OCI-LY3 (cell line): ENCODE measurements around the gene MED27.

ENCODE experiments used
- H2AFZ ChIP-seq: fragments of 200-600, 300-600 bp; shearing (Covaris generic); 2 replicates; pipeline ENCODE4 v1.6.0; 2014; ENCODE audit warnings: antibody characterized with exemption, low read depth, low read length
- H3K27ac ChIP-seq: fragments of 200-600, 300-600 bp; sonication (generic); 2 replicates; pipeline ENCODE4 v1.5.1; 2014; ENCODE audit warnings: mild to moderate bottlenecking, low read length, moderate library complexity, mixed read lengths
- H3K27me3 ChIP-seq: fragments of 200-600, 300-600 bp; sonication (generic); 2 replicates; pipeline ENCODE4 v1.6.1; 2014; ENCODE audit warnings: low read depth, low read length, mixed read lengths
- H3K36me3 ChIP-seq: fragments of 200-600, 300-600 bp; sonication (generic); replicated peaks from 2 replicates; pipeline ENCODE3; 2014; ENCODE audit warnings: low read depth, low read length, mixed read lengths
- H3K4me1 ChIP-seq: fragments of 300-600, 200-600 bp; sonication (generic); 2 replicates; pipeline ENCODE4 v1.6.1; 2014; ENCODE audit warnings: low read length, mixed read lengths
- H3K4me2 ChIP-seq: fragments of 200-600, 300-600 bp; sonication (generic); 2 replicates; pipeline ENCODE4 v1.6.1; 2014; ENCODE audit warnings: low read length, mixed read lengths
- H3K4me3 ChIP-seq: fragments of 300-600, 200-600 bp; sonication (generic); 2 replicates; pipeline ENCODE4 v1.5.1; 2014; ENCODE audit warnings: antibody characterized with exemption, mild to moderate bottlenecking, low read length, moderate library complexity
- H3K79me2 ChIP-seq: fragments of 300-600, 200-600 bp; shearing (Covaris generic); 2 replicates; pipeline ENCODE4 v1.6.1; 2014; ENCODE audit warnings: mild to moderate bottlenecking, low read length, mixed read lengths
- H3K9ac ChIP-seq: fragments of 300-600, 200-600 bp; shearing (Covaris generic); 2 replicates; pipeline ENCODE4 v1.6.0; 2014; ENCODE audit warnings: mild to moderate bottlenecking, low read length, moderate library complexity
- H3K9me3 ChIP-seq: fragments of 200-600, 300-600 bp; shearing (Covaris generic); 2 replicates; pipeline ENCODE4 v1.6.1; 2014; ENCODE audit warnings: low read length, mixed read lengths; ENCODE audit not compliant: insufficient read depth
- H4K20me1 ChIP-seq: fragments of 200-600, 300-600 bp; sonication (generic); 2 replicates; pipeline ENCODE4 v1.6.1; 2016; ENCODE audit warnings: low read length, mixed read lengths; ENCODE audit not compliant: insufficient read depth
- EZH2phosphoT487 ChIP-seq: fragments of 200-600 bp; shearing (Covaris generic); IDR thresholded peaks from 2 replicates; pipeline ENCODE4 v1.6.1; 2018; ENCODE audit warnings: antibody characterized with exemption, mixed run types, low read depth
- TF ChIP-seq, protein P1 (sequence below): fragments of 200-600, 300-600 bp; sonication (generic); IDR thresholded peaks from 2 replicates; pipeline ENCODE4 v1.5.1; 2014; ENCODE audit warnings: antibody characterized with exemption, low read length, low read depth

Gene MED27

DNA sequence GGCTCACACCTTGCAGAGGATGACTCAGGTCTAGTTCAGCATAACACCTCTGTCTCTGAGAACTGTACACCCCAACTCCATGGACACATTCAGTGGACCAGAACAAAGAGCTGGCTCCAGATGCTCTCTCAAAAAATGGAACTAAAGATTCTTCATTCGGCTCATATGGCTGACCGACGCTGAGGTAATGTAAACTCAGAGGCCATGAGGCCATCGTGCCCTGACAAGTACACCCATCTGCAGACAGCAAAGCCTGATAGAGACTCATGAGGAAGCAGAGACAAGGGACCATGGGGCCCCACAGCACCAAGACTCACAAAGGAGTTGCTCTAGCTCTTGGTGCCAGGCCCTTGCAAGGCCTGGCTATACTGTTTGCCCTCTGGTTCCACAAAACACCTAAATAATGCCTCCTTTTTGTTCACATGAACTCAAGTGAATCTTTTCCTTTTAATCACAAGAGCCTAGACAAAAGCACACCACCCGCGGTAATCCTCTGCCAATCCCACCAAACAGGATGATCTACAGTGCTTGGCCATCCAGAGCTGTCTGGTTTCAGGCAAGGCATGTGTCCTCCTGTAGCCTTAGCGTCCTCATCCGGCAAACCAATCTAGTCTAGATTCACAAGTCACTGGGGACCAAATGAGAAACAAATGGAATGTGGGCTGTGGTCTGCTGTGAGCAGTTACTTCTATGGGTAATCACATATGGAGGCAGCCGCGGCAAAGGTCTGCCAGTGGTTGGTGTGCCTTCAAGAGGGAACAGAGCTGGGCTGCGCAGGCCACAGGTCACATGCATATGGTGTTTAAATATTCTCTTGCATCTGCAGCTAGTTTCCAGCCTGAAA, 22.7 kb downstream of the MED27 start:
- H3K27ac ChIP-seq = no peak overlapping the region
- no peak overlapping the region for H3K4me3 ChIP-seq
- H3K9me3 ChIP-seq = peaks cover 10% of the 10 kb centered on the region; the same call in 1 of the 2 replicates
- no peak overlapping the region for H2AFZ ChIP-seq
- peaks cover 30% of the 10 kb centered on the region for H3K36me3 ChIP-seq
- 0 out of 2 replicates have a peak, but pooled peaks cover 3% of the 10 kb centered on the region for H3K4me1 ChIP-seq
- no peaks in the 10 kb centered on the region for H3K27me3 ChIP-seq
- H3K9ac ChIP-seq = no peak overlapping the region
- H4K20me1 ChIP-seq = peaks cover 30% of the 10 kb centered on the region
- peaks cover 49% of the 10 kb centered on the region for H3K79me2 ChIP-seq
- no peak for TF ChIP-seq EZH2phosphoT487
- TF ChIP-seq, protein P1, sequence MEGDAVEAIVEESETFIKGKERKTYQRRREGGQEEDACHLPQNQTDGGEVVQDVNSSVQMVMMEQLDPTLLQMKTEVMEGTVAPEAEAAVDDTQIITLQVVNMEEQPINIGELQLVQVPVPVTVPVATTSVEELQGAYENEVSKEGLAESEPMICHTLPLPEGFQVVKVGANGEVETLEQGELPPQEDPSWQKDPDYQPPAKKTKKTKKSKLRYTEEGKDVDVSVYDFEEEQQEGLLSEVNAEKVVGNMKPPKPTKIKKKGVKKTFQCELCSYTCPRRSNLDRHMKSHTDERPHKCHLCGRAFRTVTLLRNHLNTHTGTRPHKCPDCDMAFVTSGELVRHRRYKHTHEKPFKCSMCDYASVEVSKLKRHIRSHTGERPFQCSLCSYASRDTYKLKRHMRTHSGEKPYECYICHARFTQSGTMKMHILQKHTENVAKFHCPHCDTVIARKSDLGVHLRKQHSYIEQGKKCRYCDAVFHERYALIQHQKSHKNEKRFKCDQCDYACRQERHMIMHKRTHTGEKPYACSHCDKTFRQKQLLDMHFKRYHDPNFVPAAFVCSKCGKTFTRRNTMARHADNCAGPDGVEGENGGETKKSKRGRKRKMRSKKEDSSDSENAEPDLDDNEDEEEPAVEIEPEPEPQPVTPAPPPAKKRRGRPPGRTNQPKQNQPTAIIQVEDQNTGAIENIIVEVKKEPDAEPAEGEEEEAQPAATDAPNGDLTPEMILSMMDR = no peak
- H3K4me2 ChIP-seq = no peak overlapping the region

DNA sequence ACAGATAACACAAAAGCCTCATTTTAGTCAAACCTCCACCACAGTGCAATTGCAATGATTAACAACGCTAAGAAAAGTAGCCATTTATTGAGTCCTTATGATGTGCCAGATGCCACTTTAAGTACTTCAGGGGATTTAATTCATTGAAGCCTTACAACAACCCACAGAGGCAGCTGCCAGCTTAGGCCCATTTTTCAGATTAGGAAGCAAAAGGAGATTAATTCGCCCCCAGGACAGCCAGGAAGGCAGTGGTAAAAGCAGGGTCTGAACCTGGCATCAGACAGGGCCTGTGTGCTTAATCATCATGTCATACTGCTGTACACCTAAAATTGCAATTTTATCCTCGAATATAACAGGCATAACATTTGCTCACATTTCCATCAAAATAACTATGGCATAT, 23.9 kb downstream of the MED27 start:
- Histone ChIP-seq H3K36me3 (peaks cover 30% of the 10 kb centered on the region), H3K9ac (no peak overlapping the region), H2AFZ (no peak overlapping the region), H3K27me3 (no peaks in the 10 kb centered on the region), H3K27ac (no peak overlapping the region), H3K79me2 (peaks cover 47% of the 10 kb centered on the region), H3K4me3 (no peak overlapping the region), H4K20me1 (peaks cover 33% of the 10 kb centered on the region), H3K4me1 (0 out of 2 replicates have a peak, but pooled peaks cover 3% of the 10 kb centered on the region), H3K4me2 (no peak overlapping the region), H3K9me3 (peaks cover 10% of the 10 kb centered on the region; the same call in 1 of the 2 replicates)
- TF ChIP-seq, protein P1 = no peak
- TF ChIP-seq EZH2phosphoT487 = no peak

- Histone ChIP-seq H3K9me3 (peaks cover 9% of the 10 kb centered on the region; the same call in 1 of the 2 replicates), H3K4me1 (0 out of 2 replicates have a peak, but pooled peaks cover 3% of the 10 kb centered on the region), H3K36me3 (peaks cover 18% of the 10 kb centered on the region), H3K27me3 (no peaks in the 10 kb centered on the region), H4K20me1 (peaks cover 36% of the 10 kb centered on the region), H3K4me2 (no peak overlapping the region), H2AFZ (no peak overlapping the region), H3K79me2 (peaks cover 53% of the 10 kb centered on the region), H3K4me3 (no peak overlapping the region), H3K9ac (no peak overlapping the region), H3K27ac (no peak overlapping the region)
- TF ChIP-seq EZH2phosphoT487 = no peak
- TF ChIP-seq, protein P1 = no peak
These were observed 25.6 kb downstream of the MED27 start for GRCh38 chr9:132054024-132054423.

DNA sequence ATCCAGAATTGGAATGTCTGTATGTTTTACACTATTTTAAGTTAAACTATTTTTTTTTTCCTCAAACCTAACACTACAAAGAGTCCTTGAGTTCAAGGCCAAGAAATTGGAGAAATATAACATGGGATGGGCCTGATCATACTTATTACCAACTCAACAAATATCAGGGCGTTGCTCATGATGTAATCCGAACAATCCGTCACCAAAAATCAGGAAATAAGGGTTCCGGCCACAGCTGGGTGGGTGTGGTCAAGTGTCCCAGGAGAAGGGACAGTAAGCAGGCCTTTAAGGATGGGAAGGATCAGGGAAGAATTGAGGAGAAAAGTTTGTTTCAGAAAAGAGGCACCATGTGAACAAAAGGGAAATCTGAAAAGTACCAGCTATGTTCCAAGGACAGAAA, 29.8 kb downstream of the MED27 start:
- no peak overlapping the region for H3K9ac ChIP-seq
- no peak overlapping the region for H3K4me3 ChIP-seq
- H3K27me3 ChIP-seq = no peaks in the 10 kb centered on the region
- no peaks in the 10 kb centered on the region for H3K36me3 ChIP-seq
- no peak overlapping the region for H3K4me2 ChIP-seq
- peaks cover 41% of the 10 kb centered on the region for H3K79me2 ChIP-seq
- no peak overlapping the region for H2AFZ ChIP-seq
- H3K27ac ChIP-seq = no peak overlapping the region
- no peaks in the 10 kb centered on the region for H3K4me1 ChIP-seq
- no peak for TF ChIP-seq EZH2phosphoT487
- TF ChIP-seq, protein P1 = no peak
- peaks cover 39% of the 10 kb centered on the region for H4K20me1 ChIP-seq
- no peaks in the 10 kb centered on the region for H3K9me3 ChIP-seq
